ENCODE data around the gene RGS7BP.
"Not testable (repeated sequence)": the region's sequence is repeated elsewhere in the genome, so short reads cannot be mapped to it uniquely, and the experiment has no call there.

Gene RGS7BP

GRCh38 chr5:64532657-64533056, 26.8 kb downstream of the RGS7BP start:
- Histone ChIP-seq H3K36me3 (ENCODE audit: control insufficient read depth in 5 of 5, insufficient read depth in 5 of 5, low read length in 5 of 5) (no peaks in the 10 kb centered on the region), H3K27ac (ENCODE audit: low read depth, low read length) (no peak overlapping the region), H3K9ac (ENCODE audit: low read length in 5 of 5) (no peak overlapping the region), H3K4me3 (ENCODE audit: low read depth in 1 of 5, low read length in 5 of 5) (no peak overlapping the region), H3K27me3 (ENCODE audit: control insufficient read depth in 5 of 5, insufficient read depth in 4 of 5, low read length in 5 of 5) (peaks cover 0 to 3% (median 0%) of the 10 kb centered on the region in 5 donors), H3K4me1 (ENCODE audit: control insufficient read depth in 5 of 5, insufficient read depth in 5 of 5, low read length in 5 of 5) (no peaks in the 10 kb centered on the region), H3K9me3 (ENCODE audit: control insufficient read depth in 5 of 5, low read length in 5 of 5) (no peaks in the 10 kb centered on the region)

DNA sequence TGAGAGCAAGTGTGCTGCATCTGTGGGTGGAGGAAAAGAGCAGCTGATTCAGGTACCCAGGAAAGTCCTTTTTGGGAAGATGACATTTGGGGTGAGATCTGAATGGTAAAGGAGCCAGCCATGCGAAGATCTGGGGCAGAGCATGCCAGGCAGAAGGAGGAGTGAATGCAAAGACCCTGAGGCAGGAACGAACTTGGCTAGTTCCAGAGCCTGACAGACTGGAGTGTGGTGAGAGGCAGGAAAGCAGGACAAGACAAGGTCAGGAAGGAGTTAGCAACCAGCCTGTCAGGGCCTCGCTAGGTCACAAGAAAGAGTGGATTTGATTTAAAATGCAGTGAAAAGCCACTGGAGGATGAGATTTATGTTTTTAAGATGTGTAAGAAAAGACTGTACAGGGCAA, 28.2 kb downstream of the RGS7BP start:
- Histone ChIP-seq H3K9me3 (ENCODE audit: control insufficient read depth in 5 of 5, low read length in 5 of 5) (no peaks in the 10 kb centered on the region), H3K27ac (ENCODE audit: low read depth, low read length) (no peak overlapping the region), H3K9ac (ENCODE audit: low read length in 5 of 5) (no peak overlapping the region), H3K4me3 (ENCODE audit: low read depth in 1 of 5, low read length in 5 of 5) (no peak overlapping the region), H3K4me1 (ENCODE audit: control insufficient read depth in 5 of 5, insufficient read depth in 5 of 5, low read length in 5 of 5) (no peaks in the 10 kb centered on the region), H3K36me3 (ENCODE audit: control insufficient read depth in 5 of 5, insufficient read depth in 5 of 5, low read length in 5 of 5) (no peaks in the 10 kb centered on the region), H3K27me3 (ENCODE audit: control insufficient read depth in 5 of 5, insufficient read depth in 4 of 5, low read length in 5 of 5) (peaks cover 0 to 3% (median 0%) of the 10 kb centered on the region in 5 donors)

- Histone ChIP-seq H3K9me3 (ENCODE audit: control insufficient read depth in 5 of 5, low read length in 5 of 5) (peaks cover 0 to 3% (median 0%) of the 10 kb centered on the region in 5 donors), H3K9ac (ENCODE audit: low read length in 5 of 5) (no peak overlapping the region), H3K27ac (ENCODE audit: low read depth, low read length) (no peak overlapping the region), H3K36me3 (ENCODE audit: control insufficient read depth in 5 of 5, insufficient read depth in 5 of 5, low read length in 5 of 5) (no peaks in the 10 kb centered on the region), H3K27me3 (ENCODE audit: control insufficient read depth in 5 of 5, insufficient read depth in 4 of 5, low read length in 5 of 5) (no peaks in the 10 kb centered on the region), H3K4me1 (ENCODE audit: control insufficient read depth in 5 of 5, insufficient read depth in 5 of 5, low read length in 5 of 5) (no peaks in the 10 kb centered on the region), H3K4me3 (ENCODE audit: low read depth in 1 of 5, low read length in 5 of 5) (no peak overlapping the region)
Observed at GRCh38 chr5:64557911-64558310, 52.1 kb downstream of the RGS7BP start.

- H3K4me1 ChIP-seq (ENCODE audit: control insufficient read depth in 5 of 5, insufficient read depth in 5 of 5, low read length in 5 of 5); H3K27ac ChIP-seq (ENCODE audit: low read depth, low read length); H3K4me3 ChIP-seq (ENCODE audit: low read depth in 1 of 5, low read length in 5 of 5); H3K9me3 ChIP-seq (ENCODE audit: control insufficient read depth in 5 of 5, low read length in 5 of 5); H3K27me3 ChIP-seq (ENCODE audit: control insufficient read depth in 5 of 5, insufficient read depth in 4 of 5, low read length in 5 of 5); H3K36me3 ChIP-seq (ENCODE audit: control insufficient read depth in 5 of 5, insufficient read depth in 5 of 5, low read length in 5 of 5); H3K9ac ChIP-seq (ENCODE audit: low read length in 5 of 5): not testable (repeated sequence)
Observed at GRCh38 chr5:64558641-64559040, 52.8 kb downstream of the RGS7BP start.

- Histone ChIP-seq H3K27me3 (ENCODE audit: control insufficient read depth in 5 of 5, insufficient read depth in 4 of 5, low read length in 5 of 5) (no peaks in the 10 kb centered on the region), H3K4me3 (ENCODE audit: low read depth in 1 of 5, low read length in 5 of 5) (no peak overlapping the region), H3K27ac (ENCODE audit: low read depth, low read length) (no peak overlapping the region), H3K9ac (ENCODE audit: low read length in 5 of 5) (no peak overlapping the region), H3K9me3 (ENCODE audit: control insufficient read depth in 5 of 5, low read length in 5 of 5) (no peaks in the 10 kb centered on the region), H3K36me3 (ENCODE audit: control insufficient read depth in 5 of 5, insufficient read depth in 5 of 5, low read length in 5 of 5) (no peaks in the 10 kb centered on the region), H3K4me1 (ENCODE audit: control insufficient read depth in 5 of 5, insufficient read depth in 5 of 5, low read length in 5 of 5) (peaks cover 0 to 11% (median 7%) of the 10 kb centered on the region in 5 donors)
Observed at GRCh38 chr5:64566310-64566916, 60.6 kb downstream of the RGS7BP start.

- no peaks in the 10 kb centered on the region for H3K27me3 ChIP-seq (ENCODE audit: control insufficient read depth in 5 of 5, insufficient read depth in 4 of 5, low read length in 5 of 5)
- peaks cover 0 to 11% (median 7%) of the 10 kb centered on the region in 5 donors for H3K4me1 ChIP-seq (ENCODE audit: control insufficient read depth in 5 of 5, insufficient read depth in 5 of 5, low read length in 5 of 5)
- no peak overlapping the region for H3K4me3 ChIP-seq (ENCODE audit: low read depth in 1 of 5, low read length in 5 of 5)
- H3K27ac ChIP-seq (ENCODE audit: low read depth, low read length) = no peak overlapping the region
- H3K36me3 ChIP-seq (ENCODE audit: control insufficient read depth in 5 of 5, insufficient read depth in 5 of 5, low read length in 5 of 5) = no peaks in the 10 kb centered on the region
- no peaks in the 10 kb centered on the region for H3K9me3 ChIP-seq (ENCODE audit: control insufficient read depth in 5 of 5, low read length in 5 of 5)
- H3K9ac ChIP-seq (ENCODE audit: low read length in 5 of 5) = no peak overlapping the region
Observed at GRCh38 chr5:64569858-64570257, 64.0 kb downstream of the RGS7BP start.

DNA sequence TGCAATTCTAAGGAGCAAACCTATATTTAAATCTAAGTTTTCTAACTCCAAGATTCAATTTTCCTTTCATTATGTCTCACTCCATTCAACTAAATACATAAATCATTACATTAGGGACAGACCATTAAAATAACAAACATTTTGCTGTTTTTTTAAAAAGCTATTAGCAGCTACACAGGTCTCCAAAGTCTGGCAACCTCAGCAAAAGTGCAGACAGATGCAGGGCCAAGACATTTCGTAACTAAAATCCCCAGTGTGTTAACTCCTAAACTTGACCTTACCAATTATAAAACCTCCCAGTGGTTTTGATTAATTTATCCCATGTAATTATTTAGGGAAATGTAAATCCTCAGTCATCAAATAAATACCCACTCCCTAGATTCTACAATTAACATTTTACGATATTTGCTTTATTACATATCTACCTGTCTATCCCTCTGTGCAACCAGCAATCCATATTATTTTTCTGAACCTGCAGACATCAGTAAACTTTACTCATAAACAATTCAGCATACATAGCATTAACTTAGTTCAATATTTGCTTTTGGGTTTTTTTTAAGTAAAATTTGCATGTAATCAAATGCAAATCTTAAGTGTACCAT, 64.7 kb downstream of the RGS7BP start:
- H3K4me1 ChIP-seq (ENCODE audit: control insufficient read depth in 5 of 5, insufficient read depth in 5 of 5, low read length in 5 of 5) = peaks cover 0 to 11% (median 8%) of the 10 kb centered on the region in 5 donors
- H3K27ac ChIP-seq (ENCODE audit: low read depth, low read length) = no peak overlapping the region
- H3K4me3 ChIP-seq (ENCODE audit: low read depth in 1 of 5, low read length in 5 of 5) = no peak overlapping the region
- H3K9ac ChIP-seq (ENCODE audit: low read length in 5 of 5) = no peak overlapping the region
- H3K27me3 ChIP-seq (ENCODE audit: control insufficient read depth in 5 of 5, insufficient read depth in 4 of 5, low read length in 5 of 5) = no peaks in the 10 kb centered on the region
- no peaks in the 10 kb centered on the region for H3K36me3 ChIP-seq (ENCODE audit: control insufficient read depth in 5 of 5, insufficient read depth in 5 of 5, low read length in 5 of 5)
- no peaks in the 10 kb centered on the region for H3K9me3 ChIP-seq (ENCODE audit: control insufficient read depth in 5 of 5, low read length in 5 of 5)

DNA sequence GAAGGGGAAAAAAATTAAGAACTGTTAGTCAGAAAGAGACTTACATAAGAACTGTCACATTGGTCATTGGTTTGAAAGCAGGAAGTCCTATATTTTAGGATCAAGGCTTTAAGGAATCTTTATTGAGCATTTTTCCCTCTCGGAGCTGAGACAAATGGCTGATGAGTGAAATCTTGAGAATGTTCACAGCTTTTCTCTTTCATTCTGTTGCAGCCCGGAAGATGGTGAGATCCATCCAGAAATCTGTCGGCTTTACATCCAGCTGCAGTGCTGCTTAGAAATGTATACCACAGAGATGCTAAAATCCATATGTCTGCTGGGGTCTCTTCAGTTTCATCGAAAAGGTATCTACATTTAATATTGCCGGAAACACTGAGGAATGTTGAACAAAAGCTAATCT, 69.7 kb downstream of the RGS7BP start:
- no peak overlapping the region for H3K27ac ChIP-seq (ENCODE audit: low read depth, low read length)
- no peak overlapping the region for H3K9ac ChIP-seq (ENCODE audit: low read length in 5 of 5)
- H3K4me3 ChIP-seq (ENCODE audit: low read depth in 1 of 5, low read length in 5 of 5) = no peak overlapping the region

GRCh38 chr5:64576250-64576649, 70.4 kb downstream of the RGS7BP start:
- Histone ChIP-seq H3K9ac (ENCODE audit: low read length in 5 of 5) (no peak overlapping the region), H3K4me1 (ENCODE audit: control insufficient read depth in 5 of 5, insufficient read depth in 5 of 5, low read length in 5 of 5) (peaks cover 0 to 3% (median under 1%) of the 10 kb centered on the region in 5 donors), H3K36me3 (ENCODE audit: control insufficient read depth in 5 of 5, insufficient read depth in 5 of 5, low read length in 5 of 5) (no peaks in the 10 kb centered on the region), H3K27me3 (ENCODE audit: control insufficient read depth in 5 of 5, insufficient read depth in 4 of 5, low read length in 5 of 5) (peaks cover 0 to 4% (median 0%) of the 10 kb centered on the region in 5 donors), H3K27ac (ENCODE audit: low read depth, low read length) (no peak overlapping the region), H3K9me3 (ENCODE audit: control insufficient read depth in 5 of 5, low read length in 5 of 5) (no peaks in the 10 kb centered on the region), H3K4me3 (ENCODE audit: low read depth in 1 of 5, low read length in 5 of 5) (no peak overlapping the region)

More for the DNA sequence above, 69.7 kb downstream of the RGS7BP start:
- peaks cover 0 to 4% (median 0%) of the 10 kb centered on the region in 5 donors for H3K27me3 ChIP-seq (ENCODE audit: control insufficient read depth in 5 of 5, insufficient read depth in 4 of 5, low read length in 5 of 5)
- no peaks in the 10 kb centered on the region for H3K9me3 ChIP-seq (ENCODE audit: control insufficient read depth in 5 of 5, low read length in 5 of 5)
- H3K4me1 ChIP-seq (ENCODE audit: control insufficient read depth in 5 of 5, insufficient read depth in 5 of 5, low read length in 5 of 5) = peaks cover 0 to 3% (median under 1%) of the 10 kb centered on the region in 5 donors
- no peaks in the 10 kb centered on the region for H3K36me3 ChIP-seq (ENCODE audit: control insufficient read depth in 5 of 5, insufficient read depth in 5 of 5, low read length in 5 of 5)

- H3K27me3 ChIP-seq (ENCODE audit: control insufficient read depth in 5 of 5, insufficient read depth in 4 of 5, low read length in 5 of 5) = no peaks in the 10 kb centered on the region
- H3K4me3 ChIP-seq (ENCODE audit: low read depth in 1 of 5, low read length in 5 of 5) = peak overlapping the region in 3 of 5 donors; percentile 3 to 30 (median 29)
- H3K36me3 ChIP-seq (ENCODE audit: control insufficient read depth in 5 of 5, insufficient read depth in 5 of 5, low read length in 5 of 5) = no peaks in the 10 kb centered on the region
- H3K9me3 ChIP-seq (ENCODE audit: control insufficient read depth in 5 of 5, low read length in 5 of 5) = no peaks in the 10 kb centered on the region
- peaks cover 0 to 37% (median 26%) of the 10 kb centered on the region in 5 donors for H3K4me1 ChIP-seq (ENCODE audit: control insufficient read depth in 5 of 5, insufficient read depth in 5 of 5, low read length in 5 of 5)
- H3K9ac ChIP-seq (ENCODE audit: low read length in 5 of 5) = no peak overlapping the region
- no peak overlapping the region for H3K27ac ChIP-seq (ENCODE audit: low read depth, low read length)
Observed at GRCh38 chr5:64585646-64586045, 79.8 kb downstream of the RGS7BP start.

All from subcutaneous abdominal adipose tissue (tissue), 5 donors.